IPS-18c (cell line): ENCODE results near the gene CEP20.
"Not testable (repeated sequence)": the region's sequence is repeated elsewhere in the genome, so short reads cannot be mapped to it uniquely, and the experiment has no call there.

Source experiments
- H3K4me3 ChIP-seq: 2 replicates; pipeline ENCODE4 v1.7.0; 2013; ENCODE audit warnings: low read depth, mild to moderate bottlenecking, low read length, moderate library complexity; ENCODE audit not compliant: insufficient read depth
- H3K9me3 ChIP-seq: one replicate; pipeline ENCODE4 v1.6.1; 2013; ENCODE audit warnings: mild to moderate bottlenecking, low read length, moderate library complexity; ENCODE audit not compliant: control insufficient read depth, insufficient read depth

Gene CEP20

DNA sequence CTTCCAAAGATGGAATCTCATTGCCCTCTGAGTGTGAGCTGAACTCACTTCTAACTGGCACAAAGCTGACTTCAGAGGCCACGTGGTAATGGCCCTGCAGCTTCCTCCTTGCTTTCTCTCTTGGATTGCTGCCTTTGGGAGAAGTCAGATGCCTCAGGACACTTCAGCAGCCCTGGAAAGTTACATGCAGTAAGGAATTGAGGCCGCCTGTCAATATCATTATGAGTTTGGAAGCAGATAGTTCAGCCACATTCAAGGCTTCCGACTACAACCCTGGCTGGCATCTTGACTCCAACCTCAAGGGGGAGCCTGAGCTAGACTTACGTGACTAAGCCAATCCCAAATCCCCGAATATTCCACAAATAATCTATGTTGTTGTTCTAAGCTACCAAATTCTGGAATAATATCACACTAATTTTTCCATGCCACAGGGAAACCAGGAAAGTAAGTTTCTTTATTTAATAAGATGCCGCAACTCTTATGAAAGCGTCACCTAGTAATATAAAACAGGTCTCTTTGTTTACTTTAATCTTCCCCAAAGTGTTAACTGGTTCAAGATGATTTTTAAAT, 13.6 kb downstream of the CEP20 start:
- no peaks in the 10 kb centered on the region for H3K9me3 ChIP-seq
- H3K4me3 ChIP-seq, result no peak overlapping the region

DNA sequence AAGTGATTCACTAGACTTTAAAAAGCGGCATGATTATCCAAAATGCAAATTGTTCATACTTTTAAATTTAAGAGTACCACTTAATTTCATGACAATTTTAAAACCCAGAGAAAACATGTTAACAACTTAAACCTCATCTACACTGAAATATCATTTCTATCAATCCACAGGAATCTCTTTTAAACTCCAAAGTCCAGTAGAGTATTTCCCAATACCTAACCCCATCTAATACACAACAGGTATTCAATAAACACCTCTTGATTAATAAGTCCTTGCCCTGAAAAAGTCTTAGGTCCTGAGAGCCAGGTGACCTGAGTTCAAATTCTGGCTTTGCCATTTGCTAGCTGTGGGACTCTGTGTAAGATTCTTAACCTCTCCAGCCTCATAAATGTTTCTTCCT, 14.7 kb downstream of the CEP20 start:
- Histone ChIP-seq H3K9me3 (no peaks in the 10 kb centered on the region), H3K4me3 (no peak overlapping the region)

DNA sequence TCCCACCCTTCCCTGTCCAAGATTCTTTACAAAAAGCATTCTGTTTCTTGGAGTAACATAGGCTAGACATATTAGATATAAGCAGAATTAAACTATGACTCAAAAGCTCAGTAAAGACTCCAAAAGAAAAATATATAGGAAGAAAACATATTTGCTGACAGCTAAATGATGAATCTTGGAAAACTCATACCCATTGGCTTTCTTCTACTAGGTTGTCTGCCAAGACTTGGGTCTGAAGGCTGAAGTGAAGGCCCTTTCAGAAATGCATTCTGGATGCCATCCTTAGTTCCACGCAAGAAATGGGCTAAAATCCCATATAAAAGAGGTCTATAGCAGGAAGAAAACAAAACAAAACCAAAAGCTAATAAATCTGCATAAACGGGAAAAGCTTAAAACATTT, 15.1 kb downstream of the CEP20 start:
- no peak overlapping the region for H3K4me3 ChIP-seq
- H3K9me3 ChIP-seq, result no peaks in the 10 kb centered on the region

DNA sequence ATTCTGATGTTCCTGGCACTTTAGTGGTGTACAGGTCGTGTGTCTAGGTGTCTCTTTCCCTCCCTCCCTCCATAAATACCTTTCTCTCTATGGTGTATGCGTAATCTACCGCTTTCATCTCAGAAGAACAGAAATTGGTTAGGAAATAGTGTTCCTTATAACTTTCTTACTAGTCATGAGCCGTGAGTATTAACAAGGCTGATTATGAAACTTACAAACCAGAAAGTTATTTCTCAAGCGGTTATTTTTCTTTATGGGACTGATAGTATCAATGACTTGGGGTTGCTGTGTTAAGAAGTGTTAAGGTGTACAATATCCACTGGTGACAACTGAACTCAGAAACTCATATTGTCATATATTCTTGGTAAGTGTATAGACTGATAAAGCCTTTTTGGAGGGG, 18.4 kb downstream of the CEP20 start:
- no peaks in the 10 kb centered on the region for H3K9me3 ChIP-seq

DNA sequence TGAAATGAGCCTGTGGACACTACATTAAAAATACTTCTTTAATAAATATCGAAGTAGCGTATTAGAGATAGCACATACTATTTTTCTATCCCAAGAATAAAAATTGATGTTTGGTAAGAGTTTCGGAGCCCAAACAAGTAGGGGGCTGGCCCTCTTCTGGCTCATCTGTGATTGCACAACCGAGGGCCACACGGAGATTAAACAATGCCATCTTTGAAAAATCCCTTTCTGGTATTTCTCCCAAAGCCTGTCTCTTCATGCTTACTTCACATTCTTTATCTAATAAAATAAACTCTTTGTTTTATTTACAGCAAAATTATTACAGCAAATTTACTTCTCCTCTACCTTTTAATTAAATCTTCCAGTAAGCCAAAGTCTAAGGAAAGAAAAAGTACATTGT, 22.0 kb downstream of the CEP20 start:
- no peaks in the 10 kb centered on the region for H3K9me3 ChIP-seq
- no peak overlapping the region for H3K4me3 ChIP-seq

More for the DNA sequence above, 18.4 kb downstream of the CEP20 start:
- H3K4me3 ChIP-seq, result no peak overlapping the region

DNA sequence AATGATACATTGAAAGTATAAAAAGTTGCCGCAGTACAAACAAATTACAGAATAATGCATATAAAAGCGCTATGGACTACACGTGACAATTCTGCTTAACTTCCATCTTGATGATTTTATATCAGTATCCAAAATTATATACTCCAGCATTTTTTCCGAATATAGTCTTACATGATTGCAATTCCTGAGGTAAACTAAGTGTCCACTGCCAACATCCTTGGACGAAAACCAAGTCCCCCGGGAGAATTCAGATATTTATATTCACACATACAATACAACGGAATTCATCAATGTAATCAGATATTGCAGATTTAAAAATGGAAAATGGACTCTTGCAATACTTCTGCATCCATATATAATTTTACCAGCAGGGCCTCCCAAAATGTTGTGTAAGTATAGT, 22.7 kb downstream of the CEP20 start:
- H3K9me3 ChIP-seq, result no peaks in the 10 kb centered on the region

DNA sequence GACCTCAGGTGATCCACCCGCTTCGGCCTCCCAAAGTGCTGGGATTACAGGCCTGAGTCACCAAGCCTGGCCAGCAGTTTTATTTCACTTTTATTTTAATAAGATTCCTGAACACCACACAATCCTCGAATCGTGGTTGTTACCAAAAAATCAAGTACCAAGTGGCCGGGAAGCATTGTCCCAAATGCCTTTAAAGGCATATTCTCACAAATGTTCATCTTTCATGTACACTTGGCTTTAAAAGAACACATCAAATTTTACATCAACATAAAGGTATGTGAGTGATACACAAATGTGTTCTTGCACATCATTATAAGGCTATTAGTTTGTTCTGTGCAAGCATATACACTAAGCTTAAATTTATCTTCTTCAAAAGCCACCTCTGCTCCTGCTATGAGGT, 23.5 kb downstream of the CEP20 start:
- Histone ChIP-seq H3K4me3 (no peak overlapping the region), H3K9me3 (no peaks in the 10 kb centered on the region)

More for the DNA sequence above, 22.7 kb downstream of the CEP20 start:
- H3K4me3 ChIP-seq, result no peak overlapping the region

DNA sequence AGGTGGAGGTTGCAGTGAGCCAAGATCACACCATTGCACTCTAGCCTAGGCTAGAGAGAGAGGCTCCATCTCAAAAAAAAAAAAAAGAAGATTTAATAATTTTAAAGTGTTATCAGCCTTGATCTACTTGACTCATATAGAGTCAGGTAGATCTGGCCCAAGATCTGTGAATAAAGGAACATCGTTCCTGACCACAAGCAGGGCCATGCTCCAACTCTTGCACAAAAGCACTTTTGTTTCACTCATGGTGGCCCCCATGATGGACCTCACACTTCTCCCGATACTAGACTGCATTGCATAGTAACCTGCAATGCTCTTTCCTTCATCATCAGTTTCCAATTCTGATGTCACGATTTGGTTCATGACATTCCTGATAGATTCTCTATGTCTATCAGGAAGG, 26.4 kb downstream of the CEP20 start:
- Histone ChIP-seq H3K4me3 (no peak overlapping the region), H3K9me3 (peaks cover 5% of the 10 kb centered on the region)

DNA sequence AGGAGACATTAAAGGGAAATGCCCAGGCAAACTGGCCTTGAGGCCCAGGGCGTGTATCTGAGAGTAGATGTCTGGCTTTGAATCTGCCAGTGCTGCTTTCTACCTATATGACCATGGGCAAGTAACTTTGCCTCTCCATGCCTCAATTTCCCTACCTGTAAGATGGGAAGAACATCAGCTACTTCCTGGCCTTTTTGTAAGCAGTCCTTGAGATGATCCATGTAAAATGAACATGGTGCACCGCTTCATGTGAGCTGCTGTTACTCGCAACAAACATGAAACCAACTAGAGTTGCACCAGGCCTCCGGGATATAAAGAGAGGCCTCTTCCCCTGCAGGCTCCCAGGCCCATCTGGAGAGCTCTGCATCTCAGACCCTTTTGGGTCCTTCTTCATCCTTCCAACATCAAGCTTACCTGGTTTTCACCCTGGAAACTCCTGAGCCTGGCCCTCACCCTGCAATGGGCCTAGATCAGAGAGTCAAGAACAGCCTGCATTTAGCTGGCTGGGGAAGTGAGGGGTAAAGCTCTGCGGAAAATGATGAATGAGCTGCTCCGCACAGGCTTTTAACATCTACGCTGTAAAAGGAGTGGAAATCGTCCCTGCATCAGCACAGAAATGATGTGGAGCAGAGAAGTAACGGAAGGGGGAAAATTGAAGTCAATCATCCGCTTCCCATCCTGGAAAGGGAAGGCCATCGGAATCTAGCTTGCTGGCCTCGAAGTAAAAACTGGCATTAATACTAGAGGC, 29.3 kb downstream of the CEP20 start:
- Histone ChIP-seq H3K9me3 (peaks cover 7% of the 10 kb centered on the region), H3K4me3 (no peak overlapping the region)

DNA sequence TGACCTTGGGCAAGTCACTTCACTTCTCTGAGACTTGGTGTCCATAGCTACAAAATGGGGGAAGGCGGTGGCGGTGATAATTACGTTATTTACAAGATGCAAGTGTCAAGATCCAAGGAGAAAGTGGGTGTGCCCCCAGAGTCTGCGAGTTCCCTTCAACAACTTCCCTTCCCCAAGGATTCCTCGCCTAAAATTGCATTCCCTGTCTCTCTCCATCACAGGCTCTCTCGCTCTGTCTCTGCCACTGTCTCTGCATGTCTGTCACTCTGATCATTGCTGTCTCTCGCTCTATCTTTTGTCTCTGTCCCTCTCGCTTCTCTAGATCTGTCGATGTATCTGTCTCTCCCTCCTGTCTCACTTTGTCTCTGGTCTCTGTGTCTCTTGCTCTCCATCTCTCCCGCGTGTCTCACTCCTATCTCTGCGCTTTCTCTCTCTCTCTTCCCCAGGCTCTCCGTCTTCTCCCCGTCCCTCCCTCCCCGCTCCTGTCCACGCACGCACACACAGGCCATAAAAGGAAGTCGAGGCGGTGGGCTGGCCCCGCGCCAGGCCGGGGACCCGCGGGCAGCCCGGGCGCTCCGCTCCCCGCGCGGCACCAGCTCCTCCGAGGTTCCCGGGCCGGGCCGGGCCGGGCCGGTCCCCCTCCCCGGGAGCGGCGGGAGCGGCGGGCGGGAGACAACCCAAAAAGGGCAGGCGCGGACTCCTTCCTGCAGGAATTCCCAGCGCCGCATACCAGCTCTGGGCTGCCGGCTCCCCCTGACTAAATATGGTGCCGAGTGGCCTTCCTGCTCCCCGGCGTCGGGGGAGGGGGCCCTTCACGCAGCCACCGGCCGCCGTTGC, 30.5 kb downstream of the CEP20 start:
- peak overlapping the region; percentile 71 for H3K4me3 ChIP-seq

DNA sequence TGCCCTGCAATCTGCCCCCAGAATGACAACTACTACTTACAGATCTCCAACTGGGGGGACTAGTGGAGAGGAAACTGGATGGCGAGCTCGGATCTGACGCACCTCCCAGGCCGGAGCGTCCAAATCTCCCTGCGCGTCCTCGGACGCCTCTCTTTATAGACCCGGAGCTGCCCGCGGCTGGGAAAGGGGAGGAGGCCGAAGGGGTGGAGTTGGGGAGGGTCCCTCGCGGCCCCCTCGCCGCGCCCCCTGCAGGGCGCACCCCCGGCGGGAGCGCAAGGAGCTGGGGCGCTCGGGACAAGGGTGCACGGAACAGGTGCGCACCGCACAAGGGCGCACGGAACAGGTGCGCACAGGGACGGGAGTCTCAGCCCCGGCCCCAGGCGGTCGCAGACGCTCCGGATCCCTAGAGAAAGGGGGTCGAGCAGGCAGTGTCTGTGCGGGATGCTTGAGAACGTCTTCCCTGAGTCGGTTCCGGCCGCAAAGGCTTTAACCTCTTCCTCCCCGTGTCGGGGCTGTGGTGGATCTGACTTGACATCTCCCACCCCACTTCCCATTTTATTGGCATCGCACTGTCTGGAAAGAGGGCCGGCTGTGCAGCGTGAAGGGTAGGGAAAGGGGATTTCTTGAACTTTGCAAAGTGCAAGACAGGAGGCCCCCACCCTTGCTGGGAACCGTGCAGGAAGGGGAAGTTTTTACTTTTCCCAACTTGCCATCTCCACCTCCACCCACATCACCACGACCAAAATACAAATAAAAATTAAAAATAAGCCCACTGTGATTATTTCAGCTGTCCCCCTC, 31.3 kb downstream of the CEP20 start, which contains the start of gene MYH11:
TSS of gene MYH11 (minus strand) at position 128 of the 798 bp plus-strand sequence. CDS start 18,776 bp downstream, outside the sequence.
- Histone ChIP-seq H3K9me3 (peaks cover 7% of the 10 kb centered on the region), H3K4me3 (peak within 1 kb of the TSS; percentile 71)

More for the DNA sequence above, 30.5 kb downstream of the CEP20 start:
- H3K9me3 ChIP-seq, result peaks cover 7% of the 10 kb centered on the region

DNA sequence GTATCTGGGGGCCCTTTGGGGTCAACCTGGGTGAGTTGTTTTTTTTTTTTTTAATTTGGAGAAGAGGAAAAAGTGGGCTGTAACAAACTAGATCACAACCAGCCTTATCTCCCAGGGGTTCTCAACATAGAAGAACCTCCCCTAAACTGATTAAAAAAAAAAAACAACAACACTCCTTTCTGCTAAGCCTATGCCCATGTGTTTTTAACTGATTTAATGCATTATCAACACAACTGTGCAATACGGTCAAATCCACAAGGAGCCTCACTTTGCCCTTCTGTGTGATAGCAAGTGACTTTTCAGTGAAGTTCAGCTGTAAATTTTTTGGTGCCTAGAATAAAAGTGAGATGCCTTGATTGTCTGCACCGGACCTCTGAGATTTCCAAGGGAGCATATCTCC, 32.2 kb downstream of the CEP20 start:
- no peak overlapping the region for H3K4me3 ChIP-seq
- peaks cover 7% of the 10 kb centered on the region for H3K9me3 ChIP-seq

DNA sequence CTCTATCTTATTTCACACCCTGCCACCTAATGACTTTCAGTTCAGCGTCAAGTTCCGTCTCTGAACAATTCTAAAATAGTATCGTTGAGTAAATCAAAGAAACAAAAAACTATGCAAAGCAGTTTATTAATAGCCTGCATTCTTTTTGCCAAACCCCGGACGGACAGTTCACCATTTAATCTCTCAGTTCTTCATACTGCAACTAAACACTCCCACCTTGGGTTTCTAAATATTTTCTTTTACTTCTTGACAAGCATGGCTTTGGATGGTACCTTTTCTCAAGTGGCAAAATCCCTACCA, 32.7 kb downstream of the CEP20 start:
- peaks cover 7% of the 10 kb centered on the region for H3K9me3 ChIP-seq

DNA sequence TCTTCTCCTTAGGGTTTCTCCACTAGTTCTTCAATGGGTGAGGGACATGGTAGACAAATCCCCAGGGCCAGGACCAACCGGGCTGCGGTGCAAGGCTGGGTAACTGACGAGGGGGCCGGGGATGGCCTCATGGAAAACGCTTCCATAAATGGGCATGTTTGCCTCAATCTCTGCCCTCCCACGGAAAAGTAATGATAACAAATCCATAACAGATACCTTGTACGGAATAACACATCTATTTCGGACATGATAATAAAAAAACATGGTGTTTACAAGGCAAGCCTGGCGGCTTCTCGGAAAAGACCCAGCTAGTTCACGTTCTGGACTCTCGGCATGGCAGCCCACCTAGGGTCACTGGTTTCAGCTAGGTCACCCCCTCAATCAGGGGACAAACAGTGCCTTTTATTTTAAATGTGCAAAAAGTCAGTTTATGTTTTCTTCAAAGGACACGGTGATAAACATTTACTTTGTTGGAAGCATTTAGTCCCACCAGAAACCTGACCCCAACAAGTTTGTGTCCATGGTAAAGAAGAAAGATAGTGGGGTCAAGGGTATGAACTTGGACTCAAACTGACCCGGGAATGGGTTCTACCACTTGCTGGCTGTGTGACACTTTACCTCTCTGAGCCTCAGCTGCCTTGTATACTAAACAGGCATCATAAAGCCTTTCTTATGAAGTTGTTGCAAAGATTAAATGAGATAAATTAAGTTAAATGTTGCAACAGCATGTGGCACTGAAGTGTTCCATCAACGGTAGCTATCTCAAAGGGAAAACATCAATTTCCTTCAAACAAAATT, 33.3 kb downstream of the CEP20 start:
- Histone ChIP-seq H3K9me3 (peaks cover 7% of the 10 kb centered on the region), H3K4me3 (no peak overlapping the region)

More for the DNA sequence above, 32.7 kb downstream of the CEP20 start:
- no peak overlapping the region for H3K4me3 ChIP-seq

DNA sequence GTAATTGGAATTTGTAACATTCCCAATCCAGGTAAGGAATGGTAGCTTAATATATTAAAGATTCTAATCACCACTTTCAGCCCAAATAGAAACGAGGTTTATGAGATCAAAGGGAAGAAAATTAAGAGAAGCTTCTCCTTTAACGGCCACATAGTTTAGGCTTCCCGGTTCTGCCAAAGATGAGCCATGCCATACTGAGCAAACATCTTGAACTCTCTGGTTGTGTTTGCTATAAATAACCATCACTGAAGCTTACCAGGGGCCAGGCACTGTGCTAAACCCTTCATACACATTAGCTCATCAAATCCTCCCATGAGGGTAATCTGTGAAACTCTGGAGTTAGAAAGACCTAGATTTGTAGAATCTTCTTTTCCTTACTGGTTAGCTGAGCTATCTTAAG, 34.3 kb downstream of the CEP20 start:
- Histone ChIP-seq H3K9me3 (peaks cover 7% of the 10 kb centered on the region), H3K4me3 (no peak overlapping the region)

DNA sequence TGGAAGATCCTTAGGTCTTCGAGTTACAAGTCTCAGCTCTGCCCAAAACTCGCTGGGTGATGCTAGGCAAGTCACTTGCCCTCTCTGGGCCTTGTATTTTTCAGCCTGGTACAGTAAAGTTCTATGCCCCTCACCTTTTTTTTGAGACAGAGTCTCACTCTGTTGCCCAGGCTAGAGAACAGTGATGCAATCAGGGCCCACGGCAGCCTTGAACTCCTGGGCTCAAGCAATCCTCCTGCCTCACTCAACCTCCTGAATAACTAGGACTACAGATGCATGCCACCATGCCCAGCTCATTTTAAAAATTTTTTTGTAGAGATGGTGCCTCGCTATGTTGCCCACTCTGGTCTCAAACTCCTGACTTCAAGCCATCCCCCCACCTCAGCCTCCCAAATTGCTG, 35.4 kb downstream of the CEP20 start:
- peaks cover 2% of the 10 kb centered on the region for H3K9me3 ChIP-seq
- no peak overlapping the region for H3K4me3 ChIP-seq

DNA sequence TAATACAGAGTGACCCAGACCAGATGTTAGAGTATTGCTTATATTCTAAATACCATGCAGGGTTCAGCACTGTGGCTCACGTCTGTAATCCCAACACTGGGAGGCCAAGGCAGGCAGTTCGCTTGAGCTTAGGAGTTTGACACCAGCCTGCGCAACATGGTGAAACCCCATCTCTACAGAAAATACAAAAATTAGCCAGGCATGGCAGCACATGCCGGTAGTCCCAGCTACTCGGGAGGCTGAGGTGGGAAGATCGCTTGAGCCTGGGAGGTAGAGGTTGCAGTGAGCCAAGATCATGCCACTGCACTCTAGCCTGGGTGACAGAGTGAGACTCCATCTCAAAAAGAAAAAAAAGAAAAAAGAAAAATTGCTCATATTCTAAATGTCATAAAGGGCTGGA, 37.8 kb downstream of the CEP20 start:
- H3K4me3 ChIP-seq, H3K9me3 ChIP-seq: not testable (repeated sequence)
